Effector CD4-positive, alpha-beta T cell (primary cell): ENCODE results near the gene CHDH.

ENCODE experiments used
- DNase-seq: peaks from one replicate; pipeline ENCODE4 v3.0.0-alpha.2; 2020

The CHDH gene

DNA sequence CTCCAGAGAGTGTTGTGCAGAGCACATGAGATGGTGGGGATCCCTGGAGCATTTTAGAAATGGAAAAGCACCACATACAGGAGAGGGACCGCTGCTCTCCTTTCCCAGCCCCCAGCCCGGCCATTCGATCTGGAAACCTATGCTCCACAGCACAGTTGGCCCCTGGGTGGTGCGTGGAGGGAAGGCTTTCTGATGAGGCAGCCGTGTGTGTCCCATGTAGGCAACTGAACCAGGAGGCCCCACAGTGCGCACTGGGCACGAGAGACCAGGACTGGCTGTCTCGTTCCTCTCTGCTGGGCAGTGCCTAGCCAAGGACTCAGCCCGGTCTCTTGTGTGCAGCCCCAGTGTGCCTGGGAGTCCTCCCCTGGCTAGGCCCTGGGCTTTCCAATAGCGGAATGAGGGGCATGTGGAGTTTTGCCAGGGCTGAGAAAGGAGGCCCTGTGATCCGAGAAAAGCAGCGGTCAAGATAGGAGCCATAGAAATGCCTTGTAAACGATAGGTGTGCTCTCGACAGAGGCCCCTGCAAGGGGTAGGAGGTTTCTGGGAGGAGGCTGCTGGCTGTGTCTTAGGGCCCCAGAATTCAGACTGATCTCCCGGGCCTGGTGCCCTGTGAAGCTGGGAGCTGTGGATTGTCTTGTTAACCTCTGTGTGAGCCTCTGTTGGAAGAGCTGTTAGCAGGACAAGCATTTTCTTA lies 39.0 kb downstream of the CHDH start:
- no peak for DNase-seq

GRCh38 chr3:53806182-53807116 lies 39.8 kb downstream of the CHDH start:
- DNase-seq: no peak

- no peak for DNase-seq
These were observed 40.6 kb downstream of the CHDH start for GRCh38 chr3:53805463-53806159.

DNA sequence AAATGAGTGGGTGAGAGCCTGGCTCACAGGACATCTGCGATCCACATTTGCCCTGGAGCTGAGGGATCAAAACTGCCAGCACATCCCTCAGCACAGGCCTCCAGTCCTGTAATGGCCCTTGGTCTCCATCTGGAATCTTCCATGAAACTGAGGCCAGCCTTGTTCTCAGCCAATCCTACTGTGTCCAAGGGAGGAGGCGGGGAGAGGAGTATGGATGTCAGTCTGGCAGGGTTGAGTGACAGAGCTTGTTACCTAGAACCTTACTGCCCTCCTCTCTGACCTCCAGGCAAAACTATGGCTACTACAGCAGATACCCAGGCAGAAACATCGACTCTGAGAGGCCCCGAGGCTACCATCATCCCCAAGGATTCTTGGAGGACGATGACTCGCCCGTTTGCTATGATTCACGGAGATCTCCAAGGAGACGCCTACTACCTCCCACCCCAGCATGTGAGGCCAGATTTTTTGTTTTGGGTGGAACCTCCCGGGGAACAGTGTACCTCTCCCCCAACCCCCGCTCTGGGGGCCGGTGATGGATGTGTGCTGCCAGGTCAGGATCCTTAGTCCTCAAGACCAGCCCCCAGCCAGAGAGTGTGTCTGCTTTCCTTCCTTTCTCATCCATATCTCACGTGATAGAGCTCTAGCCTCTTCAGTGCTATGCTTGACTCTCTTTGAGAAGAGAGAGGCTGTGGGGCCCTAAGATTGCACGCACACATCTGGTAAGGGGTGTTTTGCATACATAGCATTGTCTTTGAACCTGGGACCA lies 41.3 kb downstream of the CHDH start:
- DNase-seq: no peak

- no peak for DNase-seq
These were observed 42.2 kb downstream of the CHDH start for GRCh38 chr3:53803816-53804695.

DNA sequence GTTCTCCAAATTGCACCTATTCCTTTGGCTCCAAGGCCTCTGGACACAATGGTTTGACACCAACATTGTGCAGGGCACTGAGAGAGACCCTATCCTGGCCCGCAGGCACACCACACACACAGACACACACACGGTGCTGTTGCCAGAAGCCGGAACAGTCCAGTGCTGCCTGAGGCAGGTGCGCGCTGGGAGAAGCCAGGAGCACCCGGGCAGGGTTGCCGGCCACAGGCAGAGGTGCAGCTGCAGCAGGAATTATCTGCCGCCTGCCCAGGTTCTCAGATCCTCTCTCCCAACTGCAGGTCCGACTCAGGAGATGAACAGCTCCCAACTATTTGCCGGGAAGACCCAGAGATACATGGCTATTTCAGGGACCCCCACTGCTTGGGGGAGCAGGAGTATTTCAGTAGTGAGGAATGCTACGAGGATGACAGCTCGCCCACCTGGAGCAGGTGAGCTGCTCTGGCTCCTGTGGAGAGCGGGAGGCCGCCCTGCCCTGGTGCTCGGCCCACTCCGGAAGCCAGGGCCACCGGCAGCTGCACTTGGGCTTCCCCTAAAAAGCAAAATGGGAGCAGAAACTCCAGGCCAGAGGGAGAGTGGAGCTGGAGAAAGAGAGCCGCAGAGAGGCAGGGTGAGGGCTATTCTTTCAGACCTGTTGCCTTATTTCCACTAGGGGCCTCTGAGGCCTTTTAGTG lies 42.9 kb downstream of the CHDH start:
- DNase-seq: no peak

DNA sequence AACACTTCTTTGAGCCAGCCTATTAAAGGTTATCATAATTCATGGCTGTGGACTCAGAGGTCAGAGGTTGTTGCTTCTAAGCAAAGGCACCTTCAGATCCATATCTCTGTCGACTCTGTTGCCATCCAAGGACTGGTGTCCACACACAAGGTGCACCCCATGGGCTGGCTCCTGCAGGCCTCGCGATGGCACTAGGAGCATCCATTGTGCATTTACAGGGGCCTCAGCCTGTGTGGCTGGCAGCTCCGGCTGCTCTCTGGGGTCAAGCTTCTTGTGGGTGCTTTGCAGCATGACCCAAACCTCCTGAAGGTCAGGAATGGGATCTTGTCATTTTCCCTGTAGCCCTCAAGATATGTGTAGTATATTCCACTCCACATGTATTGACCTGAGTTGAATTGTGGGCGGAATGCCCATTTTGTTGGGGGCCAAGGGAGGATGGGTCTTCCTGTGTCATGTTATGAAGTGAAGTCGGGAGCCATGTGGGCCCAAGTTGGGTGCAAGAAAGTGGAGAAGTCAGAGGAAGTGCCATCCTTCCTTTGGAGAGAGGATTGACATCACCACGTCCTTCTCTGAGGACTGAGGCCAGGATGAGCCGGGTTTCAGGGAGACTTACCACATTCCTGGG lies 43.9 kb downstream of the CHDH start:
- DNase-seq: no peak

- DNase-seq: no peak
These were observed 44.9 kb downstream of the CHDH start for GRCh38 chr3:53801319-53801718.

DNA sequence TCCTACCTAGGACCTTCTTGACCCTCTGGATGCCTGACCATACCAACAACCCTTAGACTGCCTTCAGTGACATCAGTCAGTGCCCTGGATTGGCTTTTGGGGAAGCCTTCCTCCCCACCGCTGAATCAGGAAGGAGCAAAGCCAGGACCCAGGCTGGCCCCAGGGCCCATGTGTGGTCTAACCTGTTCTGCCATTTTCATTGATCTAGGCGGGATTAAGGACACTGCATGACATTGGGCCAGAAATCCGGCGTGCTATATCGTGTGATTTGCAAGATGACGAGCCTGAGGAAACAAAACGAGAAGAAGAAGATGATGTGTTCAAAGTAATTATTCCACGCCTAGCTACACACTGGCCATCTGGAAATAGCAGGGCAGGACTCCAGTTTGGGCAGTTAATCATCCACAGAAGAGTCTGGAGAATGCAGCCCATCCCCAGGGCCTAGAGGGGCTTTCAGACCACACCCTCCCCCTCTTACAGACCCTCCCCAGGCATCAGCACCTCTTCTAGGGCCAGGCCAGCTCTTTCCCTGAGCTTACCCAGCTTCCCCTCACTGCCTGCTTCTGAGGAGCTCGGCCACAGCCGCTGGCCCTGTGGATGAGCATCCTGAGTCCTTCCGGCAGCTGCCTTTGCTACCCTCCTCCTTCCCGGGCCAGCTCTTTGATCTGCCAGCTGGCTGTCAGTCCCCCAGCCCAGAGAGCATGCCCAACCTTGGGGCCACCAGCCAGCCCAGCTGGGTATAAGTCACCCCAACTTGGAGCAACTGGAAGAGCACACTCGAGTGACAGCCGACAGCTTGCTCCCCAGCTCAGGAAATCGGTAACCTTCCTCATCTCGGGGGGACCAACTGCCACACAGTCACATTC lies 45.9 kb downstream of the CHDH start:
- no peak for DNase-seq

GRCh38 chr3:53799338-53799865 lies 46.8 kb downstream of the CHDH start:
- no peak for DNase-seq

- no peak for DNase-seq
These were observed 48.1 kb downstream of the CHDH start for GRCh38 chr3:53798144-53798543.

GRCh38 chr3:53795789-53796560 lies 50.2 kb downstream of the CHDH start:
- DNase-seq: no peak

GRCh38 chr3:53795176-53795575 lies 51.0 kb downstream of the CHDH start:
- DNase-seq: no peak

DNA sequence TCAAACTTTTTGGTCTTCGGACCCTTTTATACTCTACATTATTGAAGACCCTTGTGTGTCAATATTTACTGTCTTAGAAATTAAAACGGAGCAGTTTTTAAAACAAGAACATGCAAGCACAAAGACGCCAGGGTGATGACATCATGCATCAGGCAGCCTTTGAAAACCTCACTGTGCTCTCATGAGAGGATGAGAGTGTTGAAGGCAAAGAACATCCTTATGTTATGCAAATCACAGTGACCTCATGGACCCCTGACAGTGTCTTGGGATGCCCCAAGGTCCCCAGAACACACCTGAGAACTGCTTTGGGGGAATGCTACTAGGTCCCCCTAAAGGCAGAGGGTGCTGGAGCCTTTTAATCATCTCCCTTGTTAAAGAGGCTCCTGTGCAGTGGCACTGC lies 51.6 kb downstream of the CHDH start:
- DNase-seq: no peak

DNA sequence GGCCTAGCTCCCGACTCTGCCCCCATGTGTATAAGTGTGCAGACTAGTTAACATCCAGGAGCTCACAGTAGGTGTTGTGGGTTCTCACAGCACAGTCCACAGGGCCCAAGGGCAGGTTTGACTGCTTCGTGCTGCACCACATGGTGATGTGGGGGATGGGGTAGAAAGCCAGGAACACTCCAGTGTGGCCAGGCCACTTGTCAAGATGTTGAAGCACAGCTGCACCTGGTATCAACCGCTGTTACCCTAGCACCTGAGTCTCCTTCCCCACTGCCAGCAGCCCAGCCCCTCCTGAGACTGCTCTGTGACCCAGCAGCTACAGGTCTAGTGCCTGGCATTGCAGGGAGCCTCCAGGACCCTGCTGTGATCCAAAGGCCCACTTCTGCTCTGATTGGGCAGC lies 53.4 kb downstream of the CHDH start:
- no peak for DNase-seq

GRCh38 chr3:53791317-53791716 lies 54.9 kb downstream of the CHDH start:
- no peak for DNase-seq

- DNase-seq: no peak
These were observed 55.7 kb downstream of the CHDH start for GRCh38 chr3:53790470-53790869.

DNA sequence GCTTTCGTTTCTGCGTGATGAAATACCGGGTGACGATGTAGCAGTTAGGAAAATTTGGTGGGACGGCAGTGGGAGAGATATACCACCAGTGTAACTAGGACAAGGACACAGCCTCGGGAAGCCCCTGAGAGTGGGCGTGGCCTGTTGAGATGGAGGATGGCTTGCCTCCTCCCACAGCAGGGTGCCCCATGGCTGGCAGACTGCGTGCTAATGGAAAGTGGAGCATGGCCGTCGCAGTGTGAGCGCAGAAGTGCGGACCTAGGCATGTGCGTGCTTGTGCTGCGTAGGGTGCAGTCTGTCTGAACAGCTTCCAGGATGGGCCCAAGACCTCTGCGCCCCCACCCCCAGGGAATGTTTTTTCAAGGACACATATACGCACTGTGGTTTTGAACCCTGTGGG lies 56.8 kb downstream of the CHDH start:
- DNase-seq: no peak

- DNase-seq: no peak
These were observed 58.2 kb downstream of the CHDH start for GRCh38 chr3:53788038-53788437.
